Endodermal cell (in vitro differentiated cells): ENCODE measurements around the gene PPIL3. TPM values are rescaled to one million over a fixed set of nuclear protein-coding genes. Genes with fewer than 3 reads are reported as not detected.

ENCODE experiments used
- DNase-seq: peaks from one replicate; pipeline ENCODE4 v3.0.0-alpha.2; 2017
- H3K27ac ChIP-seq: 2 replicates; pipeline ENCODE4 v1.5.1; 2013; ENCODE audit warnings: mild to moderate bottlenecking, low read depth, low read length, moderate library complexity
- H3K27me3 ChIP-seq: 2 replicates; pipeline ENCODE4 v1.6.1; 2013; ENCODE audit warnings: mild to moderate bottlenecking, low read length, moderate library complexity; ENCODE audit not compliant: insufficient read depth, control insufficient read depth, poor library complexity, severe bottlenecking
- H3K36me3 ChIP-seq: 2 replicates; pipeline ENCODE4 v1.7.0; 2013; ENCODE audit warnings: mild to moderate bottlenecking, low read length, moderate library complexity; ENCODE audit not compliant: control insufficient read depth, insufficient read depth
- H3K4me1 ChIP-seq: one replicate; pipeline ENCODE4 v1.7.0; 2013; ENCODE audit warnings: low read length; ENCODE audit not compliant: control insufficient read depth, insufficient read depth
- H3K4me3 ChIP-seq: 2 replicates; pipeline ENCODE4 v1.5.1; 2013; ENCODE audit warnings: mild to moderate bottlenecking, low read length, moderate library complexity
- H3K9ac ChIP-seq: 2 replicates; pipeline ENCODE4 v1.6.1; 2013; ENCODE audit warnings: mild to moderate bottlenecking, low read length, moderate library complexity; ENCODE audit not compliant: poor library complexity, severe bottlenecking; ENCODE audit errors: extremely low read depth
- H3K9me3 ChIP-seq: 2 replicates; pipeline ENCODE4 v1.6.1; 2013; ENCODE audit warnings: mild to moderate bottlenecking, low read length, moderate library complexity; ENCODE audit not compliant: control insufficient read depth
- H3K27ac Mint-ChIP-seq: 2 replicates; pipeline ENCODE4 v1.8.0; 2020; ENCODE audit warnings: mixed read lengths
- H3K27me3 Mint-ChIP-seq: 2 replicates; pipeline ENCODE4 v1.8.0; 2021; ENCODE audit warnings: mild to moderate bottlenecking, mixed read lengths; ENCODE audit not compliant: insufficient read depth
- H3K36me3 Mint-ChIP-seq: 2 replicates; pipeline ENCODE4 v1.8.0; 2020; ENCODE audit warnings: low read depth, mixed read lengths
- H3K4me1 Mint-ChIP-seq: 2 replicates; pipeline ENCODE4 v1.8.0; 2020; ENCODE audit warnings: mixed read lengths
- H3K4me3 Mint-ChIP-seq: 2 replicates; pipeline ENCODE4 v1.8.0; 2020; ENCODE audit warnings: mild to moderate bottlenecking, moderate library complexity, mixed read lengths
- H3K9me3 Mint-ChIP-seq: 2 replicates; pipeline ENCODE4 v1.8.0; 2020; ENCODE audit warnings: mild to moderate bottlenecking, mixed read lengths
- CTCF ChIP-seq: fragments of 200-600 bp; sonication (generic); conservative IDR thresholded peaks from 2 replicates; pipeline ENCODE4 v1.5.0; 2021; ENCODE audit warnings: antibody characterized with exemption, mild to moderate bottlenecking
- WGBS, 2 experiments: methylation state at CpG; one replicate each; pipeline versions ENCODE4 v1.1.5 to v1.1.7; 2013; ENCODE audit warnings: missing lambda C conversion rate in 2 of 2, mixed read lengths in 1 of 2; ENCODE audit not compliant: insufficient coverage in 1 of 2, insufficient read length in 1 of 2; 5-methylcytosine and 5-hydroxymethylcytosine counted together
- total RNA-seq, 2 donors: library from RNA; stranded (reverse); fragmentation: NEBNext Ultra II Directional in 1 of 2; extraction: Animal tissue kit (Norgen Biotek cat#: 25700) in 1 of 2; gene quantifications; 2 replicates in 1 of 2; 3 replicates in 1 of 2; pipeline ENCODE4 v1.2.1, GENCODE V29; 2021

Gene PPIL3
- total RNA-seq, 2 donors from 2014 or later: 51.2 to 60.5 TPM

GRCh38 chr2:200862532-200863000, 26.3 kb downstream of the PPIL3 start:
- H3K27me3 ChIP-seq: no peaks in the 10 kb centered on the region

GRCh38 chr2:200861617-200862155, 27.2 kb downstream of the PPIL3 start:
- Histone ChIP-seq H3K4me3 (peak overlapping the region; percentile 91), H3K9me3 (no peaks in the 10 kb centered on the region), H3K4me1 (no peaks in the 10 kb centered on the region), H3K27ac (no peak overlapping the region), H3K27me3 (no peaks in the 10 kb centered on the region), H3K9ac (peak overlapping the region; percentile 99), H3K36me3 (peaks cover 54% of the 10 kb centered on the region)
- Mint-ChIP-seq H3K4me1 (peaks cover 13% of the 10 kb centered on the region), H3K36me3 (peaks cover 53% of the 10 kb centered on the region), H3K27me3 (no peaks in the 10 kb centered on the region), H3K27ac (peak overlapping the region; percentile 99), H3K4me3 (peak overlapping the region; percentile 92), H3K9me3 (no peaks in the 10 kb centered on the region)
- WGBS, 2 experiments: 54 to 63% methylated on average over 4 of the region's 4 CpGs
- DNase-seq: no peak
- TF ChIP-seq CTCF: no peak

More at GRCh38 chr2:200862532-200863000, 26.3 kb downstream of the PPIL3 start:
- Histone ChIP-seq H3K4me1 (no peaks in the 10 kb centered on the region), H3K36me3 (peaks cover 45% of the 10 kb centered on the region), H3K9me3 (no peaks in the 10 kb centered on the region), H3K4me3 (peak overlapping the region; percentile 91), H3K27ac (peak overlapping the region; percentile 12), H3K9ac (peak overlapping the region; percentile 99)
- H3K27ac Mint-ChIP-seq: peak overlapping the region; percentile 99
- peaks cover 45% of the 10 kb centered on the region for H3K36me3 Mint-ChIP-seq
- no peaks in the 10 kb centered on the region for H3K9me3 Mint-ChIP-seq
- DNase-seq: peak; percentile 67
- H3K27me3 Mint-ChIP-seq: peaks cover 1% of the 10 kb centered on the region
- TF ChIP-seq CTCF: no peak
- 3% methylated on average over 10 to 13 of the region's 13 CpGs for WGBS, 2 experiments
- H3K4me1 Mint-ChIP-seq: peaks cover 13% of the 10 kb centered on the region
- peak overlapping the region; percentile 92 for H3K4me3 Mint-ChIP-seq

DNA sequence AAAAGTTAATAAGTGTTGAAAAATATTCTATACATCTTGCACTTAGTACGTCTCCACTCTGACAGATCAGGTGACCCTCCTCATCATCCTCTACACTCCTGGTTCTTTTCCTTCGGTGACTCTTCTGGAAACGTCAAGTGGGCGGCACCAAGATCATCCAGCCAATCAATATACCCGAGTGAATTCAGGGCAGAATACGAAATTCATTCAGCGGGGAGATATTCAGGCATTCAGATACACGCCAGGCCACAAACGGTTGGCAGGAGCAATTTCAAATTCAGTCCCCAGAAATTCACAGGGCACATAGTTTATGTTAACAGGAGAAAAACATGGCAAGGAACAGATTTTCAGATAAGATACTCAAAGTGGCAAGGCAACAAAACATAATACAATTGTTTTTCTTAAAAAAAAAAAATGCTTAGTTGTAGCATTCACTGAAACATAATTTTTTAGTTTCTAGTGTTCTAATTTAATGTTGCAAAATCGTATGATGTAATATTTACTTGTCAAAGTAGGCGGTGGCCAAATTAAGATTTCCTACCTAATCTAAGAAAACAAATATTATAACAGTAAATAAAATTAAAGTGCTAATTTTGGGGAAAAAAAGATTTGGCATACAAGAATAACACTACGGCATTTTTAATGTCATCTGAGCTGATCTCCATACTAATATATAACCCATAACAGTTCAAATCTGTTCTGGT, 28.6 kb downstream of the PPIL3 start:
- no peaks in the 10 kb centered on the region for H3K27me3 Mint-ChIP-seq
- Histone ChIP-seq H3K9ac (no peak overlapping the region), H3K27me3 (no peaks in the 10 kb centered on the region), H3K4me1 (no peaks in the 10 kb centered on the region), H3K36me3 (peaks cover 68% of the 10 kb centered on the region), H3K4me3 (peak overlapping the region; percentile 91), H3K9me3 (no peaks in the 10 kb centered on the region), H3K27ac (no peak overlapping the region)
- TF ChIP-seq CTCF: no peak
- H3K4me3 Mint-ChIP-seq: no peak overlapping the region
- H3K36me3 Mint-ChIP-seq: peaks cover 60% of the 10 kb centered on the region
- H3K27ac Mint-ChIP-seq: no peak overlapping the region
- DNase-seq: no peak
- 93 to 96% methylated on average over 7 to 9 of the region's 12 CpGs for WGBS, 2 experiments
- peaks cover 13% of the 10 kb centered on the region for H3K4me1 Mint-ChIP-seq
- no peaks in the 10 kb centered on the region for H3K9me3 Mint-ChIP-seq
